IPS-18c (cell line): ENCODE results near the gene GADD45GIP1.

ENCODE experiments used
- H3K4me3 ChIP-seq: 2 replicates; pipeline ENCODE4 v1.7.0; 2013; ENCODE audit warnings: low read depth, mild to moderate bottlenecking, low read length, moderate library complexity; ENCODE audit not compliant: insufficient read depth
- H3K9me3 ChIP-seq: one replicate; pipeline ENCODE4 v1.6.1; 2013; ENCODE audit warnings: mild to moderate bottlenecking, low read length, moderate library complexity; ENCODE audit not compliant: control insufficient read depth, insufficient read depth

GADD45GIP1 gene

GRCh38 chr19:12956446-12957388 is at the start of gene GADD45GIP1:
Gene GADD45GIP1 (minus strand): TSS chr19:12957223. CDS start chr19:12957212, 11 bp downstream.
- peaks cover 4% of the 10 kb centered on the region for H3K9me3 ChIP-seq

GRCh38 chr19:13005861-13006370 is 48.9 kb upstream of the GADD45GIP1 start:
- Histone ChIP-seq H3K4me3 (no peak overlapping the region), H3K9me3 (no peaks in the 10 kb centered on the region)

More at GRCh38 chr19:12956446-12957388, at the start of gene GADD45GIP1:
- peak within 1 kb of the TSS; percentile 98 for H3K4me3 ChIP-seq

DNA sequence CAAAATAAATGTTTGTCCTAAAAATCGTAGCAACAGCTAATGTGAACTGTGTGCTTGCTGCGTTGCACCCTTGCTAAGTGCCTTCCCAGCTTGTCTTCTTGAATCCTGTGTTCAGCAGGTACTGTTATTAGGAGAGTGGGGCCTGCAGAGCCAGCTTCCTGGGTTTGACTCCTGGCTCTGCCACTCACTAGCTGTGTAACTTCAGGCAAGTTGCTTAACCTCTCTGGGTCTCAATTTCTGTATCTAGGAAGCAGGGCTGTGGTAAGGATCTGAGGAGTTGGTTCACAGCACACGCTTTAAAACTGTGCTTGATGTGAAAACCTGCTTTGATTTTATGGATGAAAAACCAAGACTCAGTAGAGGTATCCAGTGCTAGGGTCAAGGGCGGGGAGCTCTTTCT is 48.2 kb upstream of the GADD45GIP1 start:
- H3K9me3 ChIP-seq: no peaks in the 10 kb centered on the region

DNA sequence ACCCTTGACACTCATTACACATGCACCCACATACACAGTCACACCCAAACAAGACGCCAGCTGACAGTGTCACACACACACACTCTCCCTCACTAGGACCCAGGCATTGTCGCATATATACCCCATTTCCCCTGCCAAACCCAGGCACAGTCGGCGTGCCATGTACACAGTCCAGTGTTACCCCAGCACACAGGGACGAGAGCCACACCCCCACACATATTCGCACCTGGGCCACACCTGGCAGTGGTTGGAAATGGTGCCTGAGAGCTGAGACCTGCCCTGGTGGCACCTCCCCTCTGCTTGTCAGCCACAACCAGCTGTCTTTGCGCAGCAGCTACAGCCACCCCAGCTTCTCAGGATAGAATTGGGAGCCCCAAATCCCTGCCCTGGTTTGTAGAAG is 47.2 kb upstream of the GADD45GIP1 start:
- Histone ChIP-seq H3K4me3 (no peak overlapping the region), H3K9me3 (no peaks in the 10 kb centered on the region)

More for the DNA sequence above, 48.2 kb upstream of the GADD45GIP1 start:
- H3K4me3 ChIP-seq: no peak overlapping the region

DNA sequence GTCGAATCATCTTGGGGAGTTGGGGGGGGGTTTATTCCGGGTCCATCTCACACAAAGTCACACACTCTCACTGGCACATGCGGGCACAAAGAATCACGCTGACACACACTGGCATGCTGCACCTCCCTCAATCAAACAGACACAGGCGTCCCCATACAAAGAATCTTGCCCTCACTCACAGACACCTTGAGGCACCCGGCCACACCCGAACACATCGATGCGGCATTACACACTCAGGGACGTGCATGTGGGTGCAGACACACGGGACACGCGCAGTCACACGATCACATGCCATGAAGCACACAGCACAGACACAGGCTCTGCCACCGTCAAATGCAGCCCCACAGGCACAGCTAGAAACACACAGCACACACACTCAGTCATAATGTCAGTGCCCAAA is 46.1 kb upstream of the GADD45GIP1 start:
- H3K9me3 ChIP-seq: no peaks in the 10 kb centered on the region
- H3K4me3 ChIP-seq: no peak overlapping the region

GRCh38 chr19:13002166-13002898 is 45.3 kb upstream of the GADD45GIP1 start:
- no peak overlapping the region for H3K4me3 ChIP-seq
- no peaks in the 10 kb centered on the region for H3K9me3 ChIP-seq

DNA sequence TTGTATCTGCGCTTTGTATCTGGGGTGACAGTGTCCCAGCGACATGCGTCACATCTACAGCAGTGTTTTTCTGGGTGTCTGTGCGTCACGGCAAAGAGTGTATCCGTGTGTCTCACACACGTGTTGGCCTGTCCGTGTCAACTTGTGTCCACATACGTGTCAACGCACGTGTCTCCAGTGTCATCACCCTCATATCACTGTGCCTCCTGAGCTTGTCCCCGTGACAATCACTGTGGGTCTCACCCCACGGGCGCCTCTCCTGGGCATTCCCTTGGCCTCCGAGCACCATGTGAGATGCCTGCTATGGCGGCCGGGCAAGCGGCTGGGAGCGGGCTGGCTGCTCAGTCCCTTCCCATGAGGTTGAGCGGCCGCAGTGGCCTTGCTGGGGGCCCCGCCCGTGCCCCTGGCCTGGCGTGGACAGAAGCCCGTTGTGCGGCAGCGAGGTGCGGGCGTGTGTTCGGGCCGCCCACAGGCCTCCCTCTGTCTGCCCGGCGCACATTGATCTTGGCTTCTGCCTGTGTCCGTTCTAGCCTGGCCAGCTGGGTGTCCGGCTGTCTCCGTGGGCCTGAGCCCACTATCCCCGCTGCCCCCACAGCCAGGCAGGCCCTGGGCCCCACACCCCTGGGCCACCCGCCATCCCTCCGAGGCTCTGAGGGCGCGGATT is 44.6 kb upstream of the GADD45GIP1 start:
- Histone ChIP-seq H3K9me3 (no peaks in the 10 kb centered on the region), H3K4me3 (no peak overlapping the region)

DNA sequence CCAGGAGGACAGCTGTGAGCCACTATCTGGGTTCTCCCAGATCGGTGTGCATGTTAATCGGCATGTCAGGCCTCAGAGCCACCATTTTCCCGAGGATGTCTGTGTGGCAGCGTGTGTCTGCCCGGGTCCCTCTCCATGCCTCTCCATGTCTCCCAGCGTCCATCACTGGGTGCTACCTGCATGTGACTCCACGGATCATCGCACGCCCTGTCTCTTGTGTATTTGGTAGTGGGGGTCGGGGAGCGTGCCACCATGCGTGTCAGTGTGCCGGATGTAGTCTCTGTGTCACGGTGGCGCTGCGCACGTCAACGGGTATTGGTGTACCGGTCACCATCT is 44.1 kb upstream of the GADD45GIP1 start:
- Histone ChIP-seq H3K9me3 (no peaks in the 10 kb centered on the region), H3K4me3 (no peak overlapping the region)

GRCh38 chr19:12997967-12998940 is 41.2 kb upstream of the GADD45GIP1 start:
- H3K9me3 ChIP-seq: no peaks in the 10 kb centered on the region
- no peak overlapping the region for H3K4me3 ChIP-seq

GRCh38 chr19:12997179-12997966 is 40.4 kb upstream of the GADD45GIP1 start:
- no peak overlapping the region for H3K4me3 ChIP-seq
- H3K9me3 ChIP-seq: no peaks in the 10 kb centered on the region

- Histone ChIP-seq H3K9me3 (no peaks in the 10 kb centered on the region), H3K4me3 (peak overlapping the region; percentile 24)
Measured at GRCh38 chr19:12996406-12997094, 39.5 kb upstream of the GADD45GIP1 start.

DNA sequence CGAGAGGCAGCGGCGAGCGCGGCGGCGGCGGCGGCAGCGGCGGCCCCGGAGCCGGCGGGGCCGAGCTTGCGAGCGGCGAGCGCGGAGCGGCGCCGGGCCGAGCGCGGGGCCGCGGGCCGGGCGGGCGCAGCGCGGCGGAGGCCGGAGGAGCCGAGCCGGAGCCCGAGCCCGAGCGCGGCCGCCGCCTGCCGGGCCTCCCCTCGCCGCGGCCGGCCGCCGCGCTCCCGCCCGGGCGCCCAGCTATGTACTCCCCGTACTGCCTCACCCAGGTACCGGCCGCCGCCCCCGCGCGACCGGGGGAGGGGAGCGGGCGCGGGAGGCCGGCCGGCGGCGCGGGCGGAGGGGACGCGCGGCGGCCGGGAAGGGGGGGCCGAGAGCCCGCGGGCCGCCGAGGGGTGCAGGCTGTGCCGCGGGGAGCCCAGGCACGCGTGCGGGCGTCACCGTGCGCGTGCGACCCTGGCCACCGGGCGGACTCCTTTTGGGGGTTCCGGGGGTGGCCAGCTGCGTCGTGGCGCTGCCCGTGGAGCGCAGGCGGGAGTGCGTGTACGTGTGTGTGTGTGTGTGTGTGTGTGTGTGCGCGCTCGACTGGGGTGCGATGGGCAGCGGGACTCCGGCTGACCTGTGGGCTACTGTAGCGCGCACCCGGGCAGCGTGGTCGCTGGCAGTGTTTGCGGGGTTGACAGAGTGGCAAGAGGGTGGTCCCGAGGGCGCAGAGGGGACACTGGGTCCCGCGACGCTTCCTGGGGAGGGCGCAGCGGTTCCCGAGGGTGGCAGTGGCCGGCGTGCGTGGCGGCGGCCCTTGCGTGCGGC is 38.8 kb upstream of the GADD45GIP1 start:
- no peaks in the 10 kb centered on the region for H3K9me3 ChIP-seq
- peak overlapping the region; percentile 24; the same call in 1 of the 2 replicates for H3K4me3 ChIP-seq

DNA sequence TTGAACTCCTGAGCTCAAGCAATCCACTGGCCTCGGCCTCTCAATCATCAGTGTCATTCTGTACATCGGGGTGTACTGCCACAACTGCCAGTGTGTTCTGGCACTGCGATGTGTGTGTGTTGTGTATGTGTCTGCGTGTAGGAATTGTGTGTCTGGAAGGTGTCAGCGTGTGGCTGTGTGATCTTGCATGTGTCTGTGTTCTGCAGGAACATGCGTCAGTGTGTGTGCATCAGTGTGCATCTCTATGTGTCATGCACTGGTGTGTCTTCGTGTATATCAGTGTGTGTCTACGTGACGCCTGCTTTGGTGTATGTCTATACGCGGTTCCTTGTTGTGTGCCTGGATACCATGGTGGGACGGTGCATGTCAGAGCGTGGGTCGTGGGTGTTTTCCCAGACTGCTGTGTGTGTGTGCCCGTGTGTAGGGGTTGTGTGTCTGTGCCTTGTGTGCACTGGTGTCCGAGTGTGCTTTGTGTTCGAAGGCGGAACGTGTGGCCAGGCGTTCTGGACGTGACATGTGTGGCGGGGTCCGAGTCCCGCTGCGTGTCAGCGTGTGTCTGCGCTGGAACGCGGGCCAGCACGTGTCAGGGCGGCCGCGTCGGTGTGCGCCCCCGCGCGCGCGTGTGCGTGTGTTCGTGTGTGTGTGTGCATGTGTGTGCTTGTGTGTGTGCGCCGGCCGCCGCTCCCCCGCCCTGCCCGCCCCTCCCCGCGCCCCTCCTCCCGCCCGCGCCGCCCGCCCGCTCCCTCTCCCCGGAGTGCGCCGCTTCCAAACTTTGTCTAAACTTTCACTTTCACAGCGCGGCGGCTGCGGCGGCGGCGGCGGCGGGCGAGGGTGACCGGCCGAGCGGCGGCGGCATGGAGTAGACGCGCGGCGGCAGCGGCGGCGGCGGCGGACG is 37.9 kb upstream of the GADD45GIP1 start, which contains the start of gene NFIX:
Gene NFIX (plus strand): TSS at position 775 of the 895 bp plus-strand sequence. CDS start 363 bp downstream, outside the sequence.
- Histone ChIP-seq H3K9me3 (no peaks in the 10 kb centered on the region), H3K4me3 (peak within 1 kb of the TSS; percentile 24)

- H3K4me3 ChIP-seq: no peak overlapping the region
- no peaks in the 10 kb centered on the region for H3K9me3 ChIP-seq
Measured at GRCh38 chr19:12993562-12993961, 36.5 kb upstream of the GADD45GIP1 start.
